PC-3 (cell line): Measurements from ENCODE around the gene PAPSS1. TPM values are rescaled to one million over a fixed set of nuclear protein-coding genes. Genes with fewer than 3 reads are reported as not detected.
"Not testable (repeated sequence)": the region's sequence is repeated elsewhere in the genome, so short reads cannot be mapped to it uniquely, and the experiment has no call there.

Experiments used
- ATAC-seq: fragments of 200-7000 bp; cut with Tn5 transposase; 2 replicates; pipeline ENCODE4 v1.9.1; 2020; ENCODE audit warnings: mild to moderate bottlenecking, moderate library complexity
- BruUV-seq: library from RNA; stranded (reverse); fragments of 400-500 nt; replicated peaks from 2 replicates; lab custom pipeline; 2021; lab: Mats Ljungman, UMichigan
- CTCF ChIA-PET: fragments of 300-600 bp; sonication (Branson Sonifier 250); formaldehyde crosslinking; loops from one replicate; lab custom pipeline; 2022; ENCODE audit warnings: antibody characterized with exemption; lab: Charles Lee
- POLR2A ChIA-PET: fragments of 300-600 bp; sonication (Branson Sonifier 250); formaldehyde crosslinking; loops from one replicate; lab custom pipeline; 2022; ENCODE audit warnings: antibody characterized with exemption; ENCODE audit not compliant: unreplicated experiment; lab: Charles Lee
- DNase-seq: peaks from one replicate; pipeline ENCODE4 v3.0.0-alpha.2; 2015
- H2AFZ ChIP-seq: fragments of 300-600 bp; sonication (generic); 2 replicates; pipeline ENCODE4 v1.6.0; 2016; ENCODE audit warnings: antibody characterized with exemption, low read length
- H3F3A ChIP-seq: fragments of 300-600 bp; sonication (generic); one replicate; pipeline ENCODE4 v1.6.0; 2017; ENCODE audit warnings: antibody characterized with exemption, low read length, control low read depth, mild to moderate bottlenecking; ENCODE audit not compliant: unreplicated experiment
- H3K27ac ChIP-seq: fragments of 300-600 bp; sonication (generic); 2 replicates; pipeline ENCODE4 v1.5.1; 2016; ENCODE audit warnings: mild to moderate bottlenecking, low read length
- H3K27me3 ChIP-seq: fragments of 300-600 bp; sonication (generic); 2 replicates; pipeline ENCODE4 v1.6.1; 2016; ENCODE audit warnings: low read length, mixed read lengths
- H3K36me3 ChIP-seq: fragments of 300-600 bp; sonication (generic); 2 replicates; pipeline ENCODE4 v1.6.1; 2016; ENCODE audit warnings: low read depth, mixed run types, low read length, mixed read lengths
- H3K4me1 ChIP-seq: fragments of 300-600 bp; sonication (generic); 2 replicates; pipeline ENCODE4 v1.5.1; 2016; ENCODE audit warnings: low read length; ENCODE audit not compliant: insufficient read depth
- H3K4me2 ChIP-seq: fragments of 300-600 bp; sonication (generic); 2 replicates; pipeline ENCODE4 v1.6.0; 2016; ENCODE audit warnings: low read length
- H3K4me3 ChIP-seq: fragments of 300-600 bp; sonication (generic); 2 replicates; pipeline ENCODE4 v1.5.1; 2016; ENCODE audit warnings: mild to moderate bottlenecking, low read length, mixed read lengths
- H3K79me2 ChIP-seq: fragments of 300-600 bp; sonication (generic); 2 replicates; pipeline ENCODE4 v1.6.1; 2017; ENCODE audit warnings: low read length, mixed read lengths
- H3K9ac ChIP-seq: fragments of 300-600 bp; sonication (generic); 2 replicates; pipeline ENCODE4 v1.6.0; 2016; ENCODE audit warnings: mild to moderate bottlenecking, low read length
- H3K9me2 ChIP-seq: fragments of 300-600 bp; sonication (generic); replicated peaks from 2 replicates; pipeline ENCODE4 v1.6.1; 2016; ENCODE audit warnings: mixed run types, low read length, mixed read lengths
- H3K9me3 ChIP-seq: fragments of 300-600 bp; sonication (generic); 2 replicates; pipeline ENCODE4 v1.6.1; 2016; ENCODE audit warnings: low read length, mixed read lengths
- H4K20me1 ChIP-seq: fragments of 300-600 bp; sonication (generic); 2 replicates; pipeline ENCODE4 v1.6.1; 2016; ENCODE audit warnings: low read length, mixed read lengths
- CTCF ChIP-seq: fragments of 300-600 bp; sonication (generic); conservative IDR thresholded peaks from 2 replicates; pipeline ENCODE4 v1.5.1; 2017; ENCODE audit warnings: antibody characterized with exemption, low read depth, mild to moderate bottlenecking, low read length
- EZH2 ChIP-seq: fragments of 300-600 bp; sonication (generic); IDR thresholded peaks from one replicate; pipeline ENCODE4 v1.6.1; 2017; ENCODE audit warnings: antibody characterized with exemption, mild to moderate bottlenecking, low read length; ENCODE audit not compliant: unreplicated experiment
- EZH2phosphoT487 ChIP-seq: fragments of 300-600 bp; sonication (generic); IDR thresholded peaks from 2 replicates; pipeline ENCODE4 v1.6.1; 2018; ENCODE audit warnings: mild to moderate bottlenecking, antibody characterized with exemption, low read length, borderline replicate concordance
- intact Hi-C: fragments of 100-400 bp; cut with micrococcal nuclease; formaldehyde crosslinking; loops from 2 replicates; pipeline ENCODE4 v1.9.0; 2023
- total RNA-seq: library from RNA; depleted of rRNA; stranded (reverse); fragments of >200 nt; gene quantifications from 2 replicates; pipeline ENCODE4 v1.2.3, GENCODE V29; 2014

Gene PAPSS1
- total RNA-seq, 1 experiment from 2014 or later: 28.0 TPM

- H3K4me2 ChIP-seq: no peak overlapping the region
- no peaks in the 10 kb centered on the region for H3K27me3 ChIP-seq
- H3K4me3 ChIP-seq: no peak overlapping the region
- no peaks in the 10 kb centered on the region for H3K36me3 ChIP-seq
- H3K9me3 ChIP-seq: no peaks in the 10 kb centered on the region
- H3K79me2 ChIP-seq: no peaks in the 10 kb centered on the region
- POLR2A ChIA-PET: no interaction called here
- no peak for ATAC-seq
- no peak overlapping the region for H3K9ac ChIP-seq
- TF ChIP-seq EZH2phosphoT487 (no peak), CTCF (peak; percentile 46), EZH2 (no peak)
- no peaks in the 10 kb centered on the region for H3F3A ChIP-seq
- H3K9me2 ChIP-seq: no peaks in the 10 kb centered on the region
- intact Hi-C loops: no loop called here
- no peaks in the 10 kb centered on the region for H3K4me1 ChIP-seq
- no peaks in the 10 kb centered on the region for H4K20me1 ChIP-seq
- no peak overlapping the region for H2AFZ ChIP-seq
- DNase-seq: peak; percentile 33
- no TSS peak for BruUV-seq
- CTCF ChIA-PET: no interaction called here
- H3K27ac ChIP-seq: no peak overlapping the region
Measured at GRCh38 chr4:107734120-107734519, 14.1 kb upstream of the PAPSS1 start.

- no peak overlapping the region for H3K4me2 ChIP-seq
- no peaks in the 10 kb centered on the region for H3K4me1 ChIP-seq
- ChIA-PET CTCF (no interaction called here), POLR2A (no interaction called here)
- ATAC-seq (no peak), DNase-seq (no peak)
- H4K20me1 ChIP-seq: no peaks in the 10 kb centered on the region
- no peak overlapping the region for H3K27ac ChIP-seq
- TF ChIP-seq EZH2phosphoT487: no peak
- TF ChIP-seq CTCF: no peak
- no peak for TF ChIP-seq EZH2
- intact Hi-C loops: no loop called here
- no TSS peak for BruUV-seq
- H3K79me2 ChIP-seq: no peaks in the 10 kb centered on the region
- H3K4me3 ChIP-seq: no peak overlapping the region
- H2AFZ ChIP-seq: no peak overlapping the region
- H3K9ac ChIP-seq: no peak overlapping the region
- no peaks in the 10 kb centered on the region for H3F3A ChIP-seq
- H3K9me3 ChIP-seq: no peaks in the 10 kb centered on the region
- no peaks in the 10 kb centered on the region for H3K27me3 ChIP-seq
- no peaks in the 10 kb centered on the region for H3K36me3 ChIP-seq
- H3K9me2 ChIP-seq: no peaks in the 10 kb centered on the region
Measured at GRCh38 chr4:107733431-107733925, 13.4 kb upstream of the PAPSS1 start.

GRCh38 chr4:107729050-107729449 lies 9.0 kb upstream of the PAPSS1 start:
- H2AFZ ChIP-seq, H3K9me3 ChIP-seq, CTCF ChIA-PET, DNase-seq, H3K9me2 ChIP-seq, intact Hi-C loops, H3K27ac ChIP-seq, H4K20me1 ChIP-seq, H3K79me2 ChIP-seq, H3K27me3 ChIP-seq, H3K4me2 ChIP-seq, H3K36me3 ChIP-seq, H3K9ac ChIP-seq, BruUV-seq, H3K4me3 ChIP-seq, H3F3A ChIP-seq, POLR2A ChIA-PET, ATAC-seq: not testable (repeated sequence)
- peaks cover 14% of the 10 kb centered on the region for H3K4me1 ChIP-seq

- not testable (repeated sequence) for DNase-seq, BruUV-seq
Measured at GRCh38 chr4:107726131-107726925, 6.3 kb upstream of the PAPSS1 start.

More at GRCh38 chr4:107726131-107726925, 6.3 kb upstream of the PAPSS1 start:
- H3K36me3 ChIP-seq, H3K9me2 ChIP-seq, ATAC-seq, H3K4me2 ChIP-seq, H3K27ac ChIP-seq, H3K9me3 ChIP-seq, H4K20me1 ChIP-seq, H2AFZ ChIP-seq, H3K4me3 ChIP-seq, POLR2A ChIA-PET, H3K9ac ChIP-seq, H3K79me2 ChIP-seq, H3K27me3 ChIP-seq, CTCF ChIA-PET, intact Hi-C loops, H3F3A ChIP-seq: not testable (repeated sequence)
- peaks cover 14% of the 10 kb centered on the region for H3K4me1 ChIP-seq
